Common myeloid progenitor, CD34-positive (primary cell): ENCODE measurements around the gene L3MBTL3.

ENCODE experiments used
- CTCF ChIA-PET: fragments of 350-600 bp; sonication (Branson Sonifier 250); formaldehyde crosslinking; loops from one replicate; lab custom pipeline; 2021; ENCODE audit warnings: antibody characterized with exemption; lab: Charles Lee
- POLR2A ChIA-PET: fragments of 350-600 bp; sonication (Branson Sonifier 250); formaldehyde crosslinking; loops from one replicate; lab custom pipeline; 2021; ENCODE audit warnings: antibody characterized with exemption; lab: Charles Lee
- DNase-seq, 3 donors: peaks; one replicate each; pipeline versions ENCODE4 v3.0.0 to v3.0.0-alpha.2; 2013
- H3K27ac ChIP-seq, 2 experiments: 1 replicate in 1 of 2; 2 replicates in 1 of 2; pipeline ENCODE4 v1.7.0; 2013; ENCODE audit warnings: inconsistent platforms in 2 of 2, low read length in 2 of 2, mild to moderate bottlenecking in 2 of 2, low read depth in 1 of 2, moderate library complexity in 1 of 2; ENCODE audit not compliant: severe bottlenecking in 2 of 2, insufficient read depth in 1 of 2, poor library complexity in 1 of 2
- H3K27me3 ChIP-seq, 5 experiments: replicated peaks in 2 of 5; 1 replicate in 3 of 5; 2 replicates in 2 of 5; pipeline versions ENCODE4 v1.6.1 to v1.7.0; 2013; ENCODE audit warnings: low read length in 4 of 5, mild to moderate bottlenecking in 2 of 5, moderate library complexity in 2 of 5, inconsistent platforms in 1 of 5; ENCODE audit not compliant: insufficient read depth in 5 of 5, control insufficient read depth in 4 of 5
- H3K36me3 ChIP-seq, 4 experiments: 1 replicate in 2 of 4; 2 replicates in 2 of 4; pipeline versions ENCODE4 v1.6.1 to v1.7.0; 2013; ENCODE audit warnings: low read length in 3 of 4, control low read depth in 1 of 4, mild to moderate bottlenecking in 1 of 4; ENCODE audit not compliant: control insufficient read depth in 4 of 4, insufficient read depth in 4 of 4
- H3K4me1 ChIP-seq, 4 experiments: 1 replicate in 3 of 4; 2 replicates in 1 of 4; pipeline versions ENCODE4 v1.6.1 to v1.7.1; 2013; ENCODE audit warnings: low read length in 3 of 4, mild to moderate bottlenecking in 3 of 4, control low read depth in 1 of 4, inconsistent platforms in 1 of 4, moderate library complexity in 1 of 4; ENCODE audit not compliant: control insufficient read depth in 4 of 4, insufficient read depth in 4 of 4; ENCODE audit errors: control extremely low read depth in 1 of 4
- H3K4me3 ChIP-seq, 7 experiments: 1 replicate in 4 of 7; 2 replicates in 3 of 7; pipeline versions ENCODE4 v1.5.1 to v1.7.0; 2013; ENCODE audit warnings: mild to moderate bottlenecking in 7 of 7, low read length in 6 of 7, moderate library complexity in 6 of 7, inconsistent platforms in 2 of 7, low read depth in 2 of 7, control low read depth in 1 of 7; ENCODE audit not compliant: insufficient read depth in 4 of 7, control insufficient read depth in 1 of 7; ENCODE audit errors: extremely low read depth in 1 of 7
- H3K9me3 ChIP-seq, 5 experiments: 1 replicate in 4 of 5; 2 replicates in 1 of 5; pipeline versions ENCODE4 v1.6.1 to v1.7.1; 2013; ENCODE audit warnings: low read length in 4 of 5, mild to moderate bottlenecking in 2 of 5, inconsistent platforms in 1 of 5, low read depth in 1 of 5, moderate library complexity in 1 of 5; ENCODE audit not compliant: control insufficient read depth in 4 of 5, insufficient read depth in 2 of 5; ENCODE audit errors: control extremely low read depth in 1 of 5
- WGBS: methylation state at CpG from one replicate; pipeline ENCODE4 v1.1.5; 2013; ENCODE audit not compliant: insufficient coverage; 5-methylcytosine and 5-hydroxymethylcytosine counted together

Gene L3MBTL3

GRCh38 chr6:130185658-130186057, 167.3 kb downstream of the L3MBTL3 start:
- POLR2A ChIA-PET: no interaction called here
- Histone ChIP-seq H3K4me3 (no peak overlapping the region), H3K4me1 (peaks cover 0 to 11% (median 4%) of the 10 kb centered on the region in 4 experiments), H3K36me3 (no peaks in the 10 kb centered on the region), H3K27ac (no peak overlapping the region), H3K9me3 (no peaks in the 10 kb centered on the region), H3K27me3 (no peaks in the 10 kb centered on the region)
- no peak for DNase-seq
- CTCF ChIA-PET: no interaction called here
- WGBS: 100% methylated on average over 1 of the region's 3 CpGs

DNA sequence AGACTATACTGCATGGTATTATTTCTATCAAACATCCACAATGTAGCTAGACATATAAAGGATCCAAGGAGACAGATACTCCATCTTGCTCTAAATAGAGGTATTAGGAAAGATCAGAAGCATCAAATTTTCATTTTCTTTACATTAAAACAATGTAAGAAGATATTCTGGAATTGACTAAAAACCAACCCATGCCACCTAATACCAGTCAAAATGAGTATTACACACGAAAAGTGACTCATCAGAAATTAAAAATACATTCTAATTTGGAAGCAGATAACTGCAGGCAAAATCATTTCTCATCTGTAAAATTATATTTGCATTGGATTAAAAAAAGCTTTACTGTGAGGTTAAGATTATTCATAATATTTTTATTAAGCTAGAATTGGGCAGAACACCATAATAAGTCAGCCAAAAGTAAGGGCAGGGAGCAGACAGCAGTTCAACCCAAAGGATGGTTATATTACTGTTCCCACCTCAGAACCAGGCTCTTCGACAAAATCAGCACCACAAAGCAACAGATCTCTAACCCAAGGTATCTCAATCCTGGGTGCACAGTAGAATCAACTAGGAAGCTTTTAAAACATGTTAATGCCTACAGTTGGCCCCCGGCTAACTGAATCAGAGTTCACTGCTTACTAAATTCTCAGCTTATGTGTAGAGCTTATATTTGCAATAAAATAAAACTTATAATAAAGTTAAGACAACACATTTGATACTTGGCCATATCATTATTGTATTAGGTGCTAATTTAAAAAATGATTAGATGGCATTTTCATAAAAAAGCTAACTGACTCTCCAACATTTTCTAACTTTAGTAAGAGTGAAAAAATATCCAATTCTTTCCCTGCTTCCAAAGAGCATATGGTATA, 169.2 kb downstream of the L3MBTL3 start:
- 100% methylated on average over 1 of the region's 3 CpGs for WGBS
- Histone ChIP-seq H3K4me3 (no peak overlapping the region), H3K36me3 (no peaks in the 10 kb centered on the region), H3K27ac (no peak overlapping the region), H3K9me3 (no peaks in the 10 kb centered on the region), H3K27me3 (no peaks in the 10 kb centered on the region), H3K4me1 (peaks cover 7 to 24% (median 11%) of the 10 kb centered on the region in 4 experiments)
- CTCF ChIA-PET: interaction anchor here (1.5 kb wide), 1 partner anchor 16 kb away, joined by 4 read pairs; no protein-coding TSS in a partner anchor
- no peak for DNase-seq
- POLR2A ChIA-PET: no interaction called here

GRCh38 chr6:130188207-130188899, 170.0 kb downstream of the L3MBTL3 start:
- no peak overlapping the region for H3K4me3 ChIP-seq
- H3K36me3 ChIP-seq: no peaks in the 10 kb centered on the region
- no peaks in the 10 kb centered on the region for H3K27me3 ChIP-seq
- no peak overlapping the region for H3K27ac ChIP-seq
- no peak for DNase-seq
- ChIA-PET CTCF (interaction anchor here (1.5 kb wide), 1 partner anchor 15 kb away, joined by 4 read pairs; no protein-coding TSS in a partner anchor), POLR2A (no interaction called here)
- H3K9me3 ChIP-seq: no peaks in the 10 kb centered on the region
- H3K4me1 ChIP-seq: peaks cover 7 to 23% (median 11%) of the 10 kb centered on the region in 4 experiments
- 94% methylated on average over 5 of the region's 6 CpGs for WGBS

DNA sequence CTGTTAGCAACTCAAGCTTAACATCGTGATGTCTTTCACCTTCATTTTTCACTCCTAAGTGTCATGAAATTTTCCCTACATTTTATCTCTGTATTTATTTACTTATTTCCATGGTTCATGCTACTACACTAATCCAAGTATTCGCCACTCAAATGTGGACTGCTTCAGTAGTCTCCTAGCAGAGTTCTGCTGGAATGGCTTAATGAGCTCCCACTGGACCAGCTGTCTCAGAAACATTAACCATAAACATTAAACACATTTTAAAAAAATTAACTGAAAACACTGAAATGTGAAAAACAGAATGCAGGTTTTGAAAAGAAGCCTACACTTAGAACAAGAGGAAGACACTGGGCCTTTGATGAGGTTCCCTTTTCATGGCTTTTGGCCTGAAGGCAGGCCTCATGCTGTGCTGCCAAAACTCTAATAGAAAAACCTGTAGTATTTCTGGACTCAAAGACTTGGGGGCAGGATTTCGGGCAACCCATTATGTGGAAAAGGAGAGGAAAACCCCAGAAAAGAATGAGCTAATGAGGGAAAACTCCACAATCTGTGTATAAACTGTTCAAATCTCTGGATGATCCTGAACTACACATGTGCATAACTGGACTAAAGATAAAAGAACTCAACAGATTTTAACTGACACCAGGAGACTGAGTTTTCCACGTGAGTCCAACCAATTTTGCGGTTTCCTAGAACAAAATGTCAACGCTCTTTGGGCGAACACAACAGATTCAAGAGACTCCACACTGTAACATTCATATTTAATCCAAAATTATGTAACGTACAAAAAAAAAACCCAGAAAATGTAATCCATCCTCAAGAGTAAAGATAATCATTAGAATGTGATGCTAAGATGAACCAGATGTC, 171.4 kb downstream of the L3MBTL3 start:
- Histone ChIP-seq H3K4me3 (no peak overlapping the region), H3K27ac (no peak overlapping the region), H3K4me1 (peaks cover 5 to 12% (median 9%) of the 10 kb centered on the region in 4 experiments), H3K27me3 (no peaks in the 10 kb centered on the region), H3K9me3 (peaks cover 0 to 1% (median 0%) of the 10 kb centered on the region in 5 experiments), H3K36me3 (no peaks in the 10 kb centered on the region)
- DNase-seq: no peak
- 91% methylated on average over 6 of the region's 8 CpGs for WGBS
- ChIA-PET CTCF (no interaction called here), POLR2A (no interaction called here)
